Endothelial cell of umbilical vein (primary cell): ENCODE measurements around the gene NRF1. TPM values are rescaled to one million over a fixed set of nuclear protein-coding genes. Genes with fewer than 3 reads are reported as not detected.

Source experiments
- BruUV-seq: library from RNA; stranded (reverse); fragments of 400-500 nt; replicated peaks from 2 replicates; lab custom pipeline; 2021; lab: Mats Ljungman, UMichigan
- CTCF ChIA-PET: fragments of 300-600, 350-600 bp; sonication (Branson Sonifier 250); formaldehyde crosslinking; loops from one replicate; lab custom pipeline; 2021; ENCODE audit warnings: antibody characterized with exemption, inconsistent platforms; lab: Charles Lee
- POLR2A ChIA-PET: fragments of 300-600, 350-600 bp; sonication (Branson Sonifier 250); formaldehyde crosslinking; loops from one replicate; lab custom pipeline; 2021; ENCODE audit warnings: antibody characterized with exemption, inconsistent platforms; lab: Charles Lee
- DNase-seq: peaks from one replicate; pipeline ENCODE4 v3.0.0-alpha.2; 2011; ENCODE audit warnings: low read depth, low spot score
- FAIRE-seq: peaks from 2 replicates; lab custom pipeline; 2011; peaks lifted over from hg19 to GRCh38; lab: Jason Lieb, UNC
- H2AFZ ChIP-seq: 2 replicates; pipeline ENCODE4 v1.6.0; 2012; ENCODE audit warnings: low read depth, low read length, control low read depth, inconsistent platforms
- H3K27ac ChIP-seq: 2 replicates; pipeline ENCODE4 v1.5.1; 2011; ENCODE audit warnings: low read depth, mild to moderate bottlenecking, control low read depth, low read length, moderate library complexity; ENCODE audit not compliant: insufficient read depth
- H3K27me3 ChIP-seq, 2 experiments: 2 replicates each; pipeline versions ENCODE4 v1.6.0 to v1.6.1; 2011; ENCODE audit warnings: low read length in 2 of 2, mixed read lengths in 1 of 2; ENCODE audit not compliant: control insufficient read depth in 2 of 2, insufficient read depth in 2 of 2
- H3K36me3 ChIP-seq, 2 experiments: 2 replicates in 1 of 2; 3 replicates in 1 of 2; pipeline ENCODE4 v1.5.1; 2011; ENCODE audit warnings: low read length in 2 of 2, mild to moderate bottlenecking in 1 of 2, moderate library complexity in 1 of 2; ENCODE audit not compliant: control insufficient read depth in 2 of 2, insufficient read depth in 2 of 2; ENCODE audit errors: extremely low read depth in 1 of 2
- H3K4me1 ChIP-seq: 3 replicates; pipeline ENCODE4 v1.5.1; 2011; ENCODE audit warnings: mild to moderate bottlenecking, low read length; ENCODE audit not compliant: control insufficient read depth, insufficient read depth; ENCODE audit errors: extremely low read depth
- H3K4me2 ChIP-seq: 2 replicates; pipeline ENCODE4 v1.6.1; 2011; ENCODE audit warnings: low read length, control low read depth, mixed read lengths; ENCODE audit not compliant: insufficient read depth
- H3K4me3 ChIP-seq, 3 experiments: fragments of 200-600 bp in 1 of 3; sonication (generic), shearing (Covaris generic) in 1 of 3; replicated peaks in 1 of 3; 2 replicates each; pipeline ENCODE4 v1.5.1; 2011 to 2016; ENCODE audit warnings: control low read depth in 3 of 3, low read length in 3 of 3, mild to moderate bottlenecking in 2 of 3, inconsistent platforms in 1 of 3, low read depth in 1 of 3, moderate library complexity in 1 of 3; ENCODE audit not compliant: insufficient read depth in 1 of 3
- H3K79me2 ChIP-seq: 2 replicates; pipeline ENCODE4 v1.6.0; 2012; ENCODE audit warnings: low read length, inconsistent platforms; ENCODE audit not compliant: control insufficient read depth, insufficient read depth
- H3K9ac ChIP-seq: replicated peaks from 2 replicates; pipeline ENCODE3; 2011; ENCODE audit warnings: low read length, control low read depth; ENCODE audit not compliant: insufficient read depth; ENCODE audit errors: extremely low read depth
- H3K9me1 ChIP-seq: replicated peaks from 3 replicates; pipeline ENCODE4 v1.6.0; 2011; ENCODE audit warnings: mild to moderate bottlenecking, low read length; ENCODE audit not compliant: control insufficient read depth, insufficient read depth; ENCODE audit errors: extremely low read depth
- H3K9me3 ChIP-seq: replicated peaks from 2 replicates; pipeline ENCODE4 v1.5.1; 2012; ENCODE audit warnings: low read length, inconsistent platforms; ENCODE audit not compliant: control insufficient read depth, insufficient read depth
- H4K20me1 ChIP-seq: replicated peaks from 2 replicates; pipeline ENCODE3; 2011; ENCODE audit warnings: mild to moderate bottlenecking, low read length; ENCODE audit not compliant: control insufficient read depth, insufficient read depth; ENCODE audit errors: extremely low read depth
- CTCF ChIP-seq, 2 donors: IDR thresholded peaks; 1 replicate in 1 of 2; 2 replicates in 1 of 2; pipeline ENCODE4 v1.5.1; 2011; ENCODE audit warnings: low read length in 2 of 2, mild to moderate bottlenecking in 2 of 2, moderate library complexity in 2 of 2, control low read depth in 1 of 2, inconsistent platforms in 1 of 2, low read depth in 1 of 2; ENCODE audit not compliant: insufficient read depth in 1 of 2; ENCODE audit errors: extremely low read depth in 1 of 2
- EZH2 ChIP-seq: IDR thresholded peaks from 2 replicates; pipeline ENCODE4 v1.6.1; 2012; ENCODE audit warnings: borderline replicate concordance, low read depth, mild to moderate bottlenecking, moderate library complexity, low read length, inconsistent platforms; ENCODE audit not compliant: severe bottlenecking
- FOS ChIP-seq: IDR thresholded peaks from 2 replicates; pipeline ENCODE4 v1.6.1; 2011; ENCODE audit warnings: mild to moderate bottlenecking, low read length, moderate library complexity, borderline replicate concordance; ENCODE audit not compliant: insufficient read depth
- GATA2 ChIP-seq: IDR thresholded peaks from 2 replicates; pipeline ENCODE4 v1.7.0; 2011; ENCODE audit warnings: low read depth, mild to moderate bottlenecking, moderate library complexity, mixed read lengths, low read length; ENCODE audit not compliant: insufficient read length, insufficient read depth
- JUN ChIP-seq: IDR thresholded peaks from 2 replicates; pipeline ENCODE4 v1.6.1; 2011; ENCODE audit warnings: borderline replicate concordance, low read depth; ENCODE audit not compliant: insufficient read length, insufficient read depth
- MAX ChIP-seq: IDR thresholded peaks from 2 replicates; pipeline ENCODE4 v1.6.1; 2011; ENCODE audit not compliant: insufficient read depth, insufficient read length
- MYC ChIP-seq: IDR thresholded peaks from one replicate; pipeline ENCODE4 v1.6.1; 2011; ENCODE audit warnings: mild to moderate bottlenecking, low read depth, low read length
- POLR2A ChIP-seq: IDR thresholded peaks from 2 replicates; pipeline ENCODE4 v1.6.1; 2012; ENCODE audit warnings: low read depth, mild to moderate bottlenecking, control low read depth, low read length
- POLR2AphosphoS5 ChIP-seq: IDR thresholded peaks from 2 replicates; pipeline ENCODE4 v1.6.1; 2012; ENCODE audit warnings: low read depth, mild to moderate bottlenecking, control low read depth, low read length, moderate library complexity; ENCODE audit not compliant: insufficient read depth
- dilution Hi-C: fragments of 300-500 bp; cut with MboI; formaldehyde crosslinking; loops from one replicate; pipeline ENCODE4 v1.15.0; 2019; ENCODE audit warnings: low sequenced_read_pairs; ENCODE audit not compliant: extremely low pct_ligation_motif_present
- intact Hi-C: fragments of 100-400 bp; cut with micrococcal nuclease; formaldehyde crosslinking; loops from one replicate; pipeline ENCODE4 v1.10.0; 2022
- microRNA counts: library from miRNA; unstranded; fragments of <30 nt; microRNA quantifications from one replicate; lab custom pipeline; 2016
- microRNA-seq: library from miRNA; unstranded; fragments of <30 nt; microRNA quantifications from one replicate; pipeline ENCODE4 v1.2.0, GENCODE V29; 2021; ENCODE audit warnings: borderline number of aligned reads, borderline replicate concordance
- polyA plus RNA-seq, 4 experiments: library from polyadenylated mRNA; depleted of rRNA in 3 of 4; stranded (reverse) in 3 of 4; unstranded in 1 of 4; fragments of >200 nt; gene quantifications; 2 replicates each; pipeline versions ENCODE4 v1.2.1 to v1.2.3, GENCODE V29; 2011 to 2012; ENCODE audit warnings: missing spikeins in 1 of 4
- small RNA-seq: library from RNA; depleted of rRNA; stranded (forward); fragments of <200 nt; gene quantifications from one replicate; pipeline ENCODE3, GENCODE V24; 2012; ENCODE audit warnings: low replicate concordance, low read depth; ENCODE audit not compliant: insufficient read depth, insufficient read length
- total RNA-seq: library from RNA; stranded (reverse); gene quantifications from 2 replicates; pipeline ENCODE4 v1.2.3, GENCODE V29; 2021

The NRF1 gene
- total and polyA plus RNA-seq, 2 donors (not counting 3 experiments of a cell fraction or from before 2014, with no cell fraction given): 14.6 to 20.3 TPM

- intact Hi-C loops: no loop called here
- Histone ChIP-seq H3K9me3 (no peaks in the 10 kb centered on the region), H3K36me3 (no peaks in the 10 kb centered on the region), H3K27ac (no peak overlapping the region), H3K4me2 (no peak overlapping the region), H4K20me1 (no peaks in the 10 kb centered on the region), H2AFZ (no peak overlapping the region), H3K27me3 (peaks cover 0 to 3% of the 10 kb centered on the region in 2 experiments), H3K4me3 (no peak overlapping the region), H3K79me2 (no peaks in the 10 kb centered on the region), H3K9ac (no peak overlapping the region), H3K9me1 (no peaks in the 10 kb centered on the region), H3K4me1 (no peaks in the 10 kb centered on the region)
- TF ChIP-seq EZH2: no peak
- no peak for TF ChIP-seq POLR2AphosphoS5
- TF ChIP-seq CTCF (IDR thresholded peaks at IDR 0.05; ENCODE audit: extremely low read depth in 1 of 2, insufficient read depth in 1 of 2, low read depth in 1 of 2, low read length in 2 of 2): no peak
- TF ChIP-seq GATA2: no peak
- TF ChIP-seq JUN: no peak
- no peak for TF ChIP-seq POLR2A
- TF ChIP-seq FOS: no peak
- no peak for TF ChIP-seq MAX
- no peak for TF ChIP-seq MYC
- no peak for DNase-seq
- dilution Hi-C loops: no loop called here
- ChIA-PET POLR2A (no interaction called here), CTCF (interaction anchor here (0.8 kb wide), 1 partner anchor 25 kb away, joined by 3 read pairs; no protein-coding TSS in a partner anchor)
- no peak for FAIRE-seq
- no TSS peak for BruUV-seq
These were observed 193.6 kb downstream of the NRF1 start for GRCh38 chr7:129804890-129805719.

MicroRNAs within 50 kb of the gene (microRNA counts, 767-probe panel; counts per million panel counts)
- microRNA hsa-miR-182-5p (lab: Ali Mortazavi, UCI) (723 counts per million, percentile 96 among the panel's probes with 10 or more counts), microRNA hsa-miR-183-5p (lab: Ali Mortazavi, UCI) (723 counts per million, percentile 96 among the panel's probes with 10 or more counts), microRNA hsa-miR-96-5p (lab: Ali Mortazavi, UCI) (723 counts per million, percentile 96 among the panel's probes with 10 or more counts)

Small RNA genes lying within 50 kb of the gene (microRNA-seq; reads per million reads assigned to microRNA genes)
- gene MIR182 (14.6 reads per million, percentile 32 among the genes with 10 or more reads in this experiment), gene MIR183 (8.8 reads per million, percentile 22 among the genes with 10 or more reads in this experiment), gene MIR96 (not detected)

Small RNA genes lying within 50 kb of the gene (small RNA-seq; reads per million reads assigned to genes)
- gene MIR182: 3.1 reads per million, percentile 18 among the genes with 10 or more reads in this experiment
- 0.66 reads per million for gene MIR183
- gene MIR96: not detected

Other genes with a start within 250 kb of the NRF1 start
- 8.8 and 10.0 TPM in 2 replicates for gene STRIP2, start 177.3 kb upstream of the NRF1 start, total RNA-seq
- 2.4 and 3.4 TPM in 2 replicates for gene STRIP2, start 177.3 kb upstream of the NRF1 start, polyA plus RNA-seq
- 0.64 TPM in 1 of 2 replicates, not detected in the other for gene SMKR1, start 109.2 kb upstream of the NRF1 start, total RNA-seq
- gene SMKR1, start 109.2 kb upstream of the NRF1 start, polyA plus RNA-seq: not detected in 2 replicates